ENCODE measurements around the gene TUBB3. TPM values are rescaled to one million over a fixed set of nuclear protein-coding genes. Genes with fewer than 3 reads are reported as not detected.

The TUBB3 gene
- total RNA-seq, 6 experiments from 2014 or later, result 0.13 to 0.86 (median 0.36) TPM; not detected in 2

- peak overlapping the region in 2 of 3 donors; percentile 18 to 75 for H3K27ac ChIP-seq
- intact Hi-C loops (cut with DNase I), result no loop called here
- no peaks in the 10 kb centered on the region for H3K36me3 ChIP-seq
- H3K4me1 ChIP-seq, result peaks cover 0 to 15% (median 0%) of the 10 kb centered on the region in 4 donors
- DNase-seq (peak in 1 of 3 donors; percentile 74), ATAC-seq (peak in 1 of 4 donors; percentile 31)
- TF ChIP-seq POLR2A (IDR thresholded peaks at IDR 0.05) (no peak), CTCF (IDR thresholded peaks at IDR 0.05) (no peak)
- H3K4me3 ChIP-seq, result peak overlapping the region in 2 of 3 donors; percentile 30 to 40
- WGBS (ENCODE audit: insufficient coverage, low coverage, low lambda C conversion rate, missing lambda C conversion rate), result 2% methylated on average over 7 of the region's 31 CpGs
- H3K9me3 ChIP-seq, result no peaks in the 10 kb centered on the region
- H3K27me3 ChIP-seq, result peaks cover 0 to 16% of the 10 kb centered on the region in 2 donors
Measured at GRCh38 chr16:89922477-89922883, 662 bp upstream of the TUBB3 start.

GRCh38 chr16:89923640-89924296, 626 bp downstream of the TUBB3 start:
- Histone ChIP-seq H3K27me3 (peaks cover 0 to 16% of the 10 kb centered on the region in 2 donors), H3K4me3 (peak overlapping the region in 1 of 3 donors; percentile 40), H3K36me3 (no peaks in the 10 kb centered on the region), H3K9me3 (no peaks in the 10 kb centered on the region), H3K4me1 (peaks cover 0 to 12% (median 0%) of the 10 kb centered on the region in 4 donors), H3K27ac (no peak overlapping the region)
- WGBS (ENCODE audit: insufficient coverage, low coverage, low lambda C conversion rate, missing lambda C conversion rate), result no CpG with 5 or more reads among the region's 41 CpGs
- ATAC-seq, result no peak
- TF ChIP-seq CTCF (IDR thresholded peaks at IDR 0.05), result no peak
- TF ChIP-seq POLR2A (IDR thresholded peaks at IDR 0.05), result no peak
- DNase-seq, result no peak
- intact Hi-C loops (cut with DNase I), result no loop called here

GRCh38 chr16:89924297-89924924, 1.3 kb downstream of the TUBB3 start:
- DNase-seq (no peak), ATAC-seq (no peak)
- 2% methylated on average over 7 of the region's 14 CpGs for WGBS (ENCODE audit: insufficient coverage, low coverage, low lambda C conversion rate, missing lambda C conversion rate)
- Histone ChIP-seq H3K4me3 (no peak overlapping the region), H3K4me1 (peaks cover 0 to 12% (median 0%) of the 10 kb centered on the region in 4 donors), H3K27me3 (peaks cover 0 to 16% of the 10 kb centered on the region in 2 donors), H3K36me3 (no peaks in the 10 kb centered on the region), H3K27ac (no peak overlapping the region), H3K9me3 (no peaks in the 10 kb centered on the region)
- TF ChIP-seq CTCF (IDR thresholded peaks at IDR 0.05) (no peak), POLR2A (IDR thresholded peaks at IDR 0.05) (no peak)
- intact Hi-C loops (cut with DNase I), result no loop called here

GRCh38 chr16:89924925-89925307, 1.8 kb downstream of the TUBB3 start:
- peaks cover 0 to 16% of the 10 kb centered on the region in 2 donors for H3K27me3 ChIP-seq
- DNase-seq (no peak), ATAC-seq (no peak)
- intact Hi-C loops (cut with DNase I), result no loop called here
- no peak overlapping the region for H3K4me3 ChIP-seq
- H3K36me3 ChIP-seq, result no peaks in the 10 kb centered on the region
- no peak overlapping the region for H3K27ac ChIP-seq
- no peaks in the 10 kb centered on the region for H3K9me3 ChIP-seq
- H3K4me1 ChIP-seq, result peaks cover 0 to 12% (median 0%) of the 10 kb centered on the region in 4 donors
- WGBS (ENCODE audit: insufficient coverage, low coverage, low lambda C conversion rate, missing lambda C conversion rate), result 20% methylated on average over 3 of the region's 4 CpGs
- TF ChIP-seq POLR2A (IDR thresholded peaks at IDR 0.05), result no peak

GRCh38 chr16:89925596-89926079, 2.5 kb downstream of the TUBB3 start:
- TF ChIP-seq POLR2A (IDR thresholded peaks at IDR 0.05), result no peak
- no peak for TF ChIP-seq CTCF (IDR thresholded peaks at IDR 0.05)
- DNase-seq (peak in 1 of 3 donors; percentile 48), ATAC-seq (peak in 1 of 4 donors; percentile 14)
- Histone ChIP-seq H3K4me3 (peak overlapping the region; percentile 25 to 49 (median 28)), H3K9me3 (no peaks in the 10 kb centered on the region), H3K4me1 (peaks cover 0 to 12% (median 0%) of the 10 kb centered on the region in 4 donors), H3K27ac (no peak overlapping the region), H3K36me3 (no peaks in the 10 kb centered on the region), H3K27me3 (peaks cover 0 to 16% of the 10 kb centered on the region in 2 donors)
- intact Hi-C loops (cut with DNase I), result no loop called here
- WGBS (ENCODE audit: insufficient coverage, low coverage, low lambda C conversion rate, missing lambda C conversion rate), result 4% methylated on average over 21 of the region's 42 CpGs

Data from right lobe of liver (tissue), 6 donors.